Activated T-helper 1 cell treated with anti-CD3 and anti-CD28 coated beads, Interleukin-12 subunit alpha, Interleukin-12 subunit beta, Interleukin-2, Interleukin-4 antibody, amounts not matched to agents 30 ng/mL and 10 ng/mL and 1 ng/mL, durations not matched to agents 14 hours and 24 hours and 36 hours (primary cell): ENCODE results near the gene VSIG10L. TPM values are rescaled to one million over a fixed set of nuclear protein-coding genes. Genes with fewer than 3 reads are reported as not detected.

ENCODE experiments used
- DNase-seq: peaks from one replicate; pipeline ENCODE4 v3.0.0; 2021; ENCODE audit warnings: low spot score
- H3K27ac Mint-ChIP-seq: one replicate; pipeline ENCODE4 v1.8.0; 2021; ENCODE audit warnings: mild to moderate bottlenecking, mixed read lengths
- H3K27me3 Mint-ChIP-seq: one replicate; pipeline ENCODE4 v1.8.0; 2022; ENCODE audit warnings: mild to moderate bottlenecking, moderate library complexity, mixed read lengths; ENCODE audit not compliant: insufficient read depth
- H3K36me3 Mint-ChIP-seq: one replicate; pipeline ENCODE4 v1.8.0; 2021; ENCODE audit warnings: low read depth, mixed read lengths
- H3K4me1 Mint-ChIP-seq: one replicate; pipeline ENCODE4 v1.8.0; 2021; ENCODE audit warnings: low read depth, mixed read lengths
- H3K4me3 Mint-ChIP-seq: one replicate; pipeline ENCODE4 v1.8.0; 2021; ENCODE audit warnings: mild to moderate bottlenecking, moderate library complexity, mixed read lengths
- H3K9me3 Mint-ChIP-seq: one replicate; pipeline ENCODE4 v1.8.0; 2021; ENCODE audit warnings: mixed read lengths
- intact Hi-C: fragments of 100-400 bp; cut with micrococcal nuclease; formaldehyde crosslinking; loops from one replicate; pipeline ENCODE4 v1.15.1; 2024
- total RNA-seq: library from RNA; stranded (reverse); gene quantifications from 2 replicates; pipeline ENCODE4 v1.2.3, GENCODE V29; 2022

The VSIG10L gene
- total RNA-seq, 1 donor from 2014 or later: 6.0 TPM

DNA sequence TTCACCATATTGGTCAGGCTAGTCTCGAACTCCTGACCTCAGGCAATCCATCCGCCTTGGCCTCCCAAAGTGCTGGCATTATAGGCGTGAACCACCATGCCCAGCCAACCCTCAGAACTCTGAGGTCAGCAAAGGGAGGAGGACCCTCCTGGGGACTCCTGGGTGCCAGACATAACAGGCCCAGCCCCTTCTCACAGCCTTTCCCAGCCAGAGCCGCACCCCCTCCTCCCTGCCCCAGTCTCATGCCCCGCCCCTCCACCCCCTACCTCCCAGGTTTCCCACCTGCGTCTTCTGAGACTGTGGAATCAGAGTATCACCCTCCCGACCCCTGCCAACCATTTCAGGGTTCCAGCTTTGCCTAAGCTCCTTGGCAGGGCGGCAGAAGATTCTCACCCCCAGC lies 25.3 kb downstream of the VSIG10L start:
- H3K9me3 Mint-ChIP-seq: no peaks in the 10 kb centered on the region
- H3K27me3 Mint-ChIP-seq: peaks cover 18% of the 10 kb centered on the region
- no peak overlapping the region for H3K27ac Mint-ChIP-seq
- no peaks in the 10 kb centered on the region for H3K36me3 Mint-ChIP-seq
- no peaks in the 10 kb centered on the region for H3K4me1 Mint-ChIP-seq
- DNase-seq: no peak
- intact Hi-C loops: no loop called here
- H3K4me3 Mint-ChIP-seq: no peak overlapping the region

- H3K27me3 Mint-ChIP-seq: peaks cover 23% of the 10 kb centered on the region
- no peak for DNase-seq
- H3K4me1 Mint-ChIP-seq: no peaks in the 10 kb centered on the region
- peaks cover 5% of the 10 kb centered on the region for H3K9me3 Mint-ChIP-seq
- intact Hi-C loops: no loop called here
- no peak within 1 kb of the TSS for H3K27ac Mint-ChIP-seq
- H3K36me3 Mint-ChIP-seq: no peaks in the 10 kb centered on the region
- H3K4me3 Mint-ChIP-seq: no peak within 1 kb of the TSS
These were observed 30.3 kb downstream of the VSIG10L start, which contains the start of gene IGLON5 for GRCh38 chr19:51311351-51312257. Gene IGLON5, plus strand, starts transcription at chr19:51311644. Its CDS starts 204 bp downstream, at chr19:51311848.

DNA sequence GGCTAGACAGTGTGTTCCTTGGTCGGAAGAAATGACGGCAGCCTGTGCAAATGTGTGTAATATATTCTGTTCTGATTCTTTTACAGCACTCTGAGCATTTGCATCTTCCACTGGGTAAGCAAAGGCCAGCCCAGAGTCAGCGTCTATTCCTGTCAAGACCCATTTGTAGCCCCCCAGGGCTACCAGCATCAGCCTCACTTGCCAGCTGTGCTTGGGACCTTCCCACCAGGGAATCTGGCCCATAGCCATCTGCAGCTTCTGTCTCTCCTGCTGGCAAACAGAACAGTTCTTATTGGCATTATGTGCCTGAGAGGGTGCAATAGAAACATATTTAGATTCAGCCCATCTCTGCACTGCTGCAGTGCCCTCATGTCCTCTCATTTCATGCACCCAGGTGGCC lies 36.5 kb downstream of the VSIG10L start:
- Mint-ChIP-seq H3K4me3 (no peak overlapping the region), H3K9me3 (peaks cover 8% of the 10 kb centered on the region), H3K27me3 (peaks cover 6% of the 10 kb centered on the region), H3K4me1 (no peaks in the 10 kb centered on the region), H3K36me3 (no peaks in the 10 kb centered on the region), H3K27ac (no peak overlapping the region)
- DNase-seq: no peak
- intact Hi-C loops: no loop called here

- Mint-ChIP-seq H3K27me3 (peaks cover 4% of the 10 kb centered on the region), H3K36me3 (no peaks in the 10 kb centered on the region), H3K9me3 (peaks cover 4% of the 10 kb centered on the region), H3K27ac (no peak overlapping the region), H3K4me1 (no peaks in the 10 kb centered on the region), H3K4me3 (no peak overlapping the region)
- no peak for DNase-seq
- intact Hi-C loops: no loop called here
These were observed 40.7 kb downstream of the VSIG10L start for GRCh38 chr19:51301266-51301665.

- Mint-ChIP-seq H3K27ac (no peak overlapping the region), H3K9me3 (no peaks in the 10 kb centered on the region), H3K27me3 (peaks cover 4% of the 10 kb centered on the region), H3K4me1 (no peaks in the 10 kb centered on the region), H3K4me3 (no peak overlapping the region), H3K36me3 (no peaks in the 10 kb centered on the region)
- no peak for DNase-seq
- intact Hi-C loops: no loop called here
These were observed 44.5 kb downstream of the VSIG10L start for GRCh38 chr19:51297406-51297805.

- DNase-seq: no peak
These were observed 45.4 kb downstream of the VSIG10L start for GRCh38 chr19:51296336-51297093.

DNA sequence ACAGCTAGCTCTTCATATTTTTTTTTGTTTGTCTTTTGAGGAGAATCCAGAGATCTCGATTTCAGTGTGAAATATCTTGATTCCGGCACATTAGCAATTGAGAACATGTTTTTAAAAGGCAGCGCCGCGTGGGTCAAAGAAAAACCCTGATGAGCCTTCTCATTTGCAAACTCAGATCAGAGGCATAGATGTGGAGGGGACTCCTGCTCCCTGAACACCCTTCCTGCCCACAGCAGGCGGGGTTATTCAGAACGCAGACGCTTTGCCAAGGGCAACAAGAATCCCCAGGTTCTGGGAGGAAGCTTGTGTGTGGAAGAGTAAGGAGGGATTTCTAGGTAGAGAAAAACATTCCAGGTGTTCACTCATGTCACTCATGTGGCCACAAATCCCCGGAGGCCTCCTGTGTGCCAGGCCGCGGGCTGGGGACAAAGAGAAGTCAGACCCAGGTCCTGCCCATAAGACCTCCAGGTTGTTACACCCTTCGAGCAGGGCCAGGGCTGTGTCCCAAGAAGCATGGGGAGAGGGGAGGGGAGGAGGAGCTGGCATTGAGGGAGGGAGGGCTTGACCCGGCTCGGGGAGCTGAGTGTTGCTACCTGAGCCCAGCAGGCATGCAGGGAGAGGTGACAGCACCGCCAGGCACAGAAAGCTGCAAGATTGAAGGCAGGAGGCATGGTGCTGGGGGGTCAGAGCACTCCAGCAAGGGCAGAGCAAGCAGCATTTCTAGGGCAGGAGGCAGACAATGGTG lies 46.4 kb downstream of the VSIG10L start:
- no peak overlapping the region for H3K27ac Mint-ChIP-seq

More at GRCh38 chr19:51296336-51297093, 45.4 kb downstream of the VSIG10L start:
- no peak overlapping the region for H3K4me3 Mint-ChIP-seq
- intact Hi-C loops: no loop called here
- H3K27me3 Mint-ChIP-seq: peaks cover 4% of the 10 kb centered on the region
- H3K27ac Mint-ChIP-seq: no peak overlapping the region
- no peaks in the 10 kb centered on the region for H3K36me3 Mint-ChIP-seq
- no peaks in the 10 kb centered on the region for H3K9me3 Mint-ChIP-seq
- H3K4me1 Mint-ChIP-seq: no peaks in the 10 kb centered on the region

DNA sequence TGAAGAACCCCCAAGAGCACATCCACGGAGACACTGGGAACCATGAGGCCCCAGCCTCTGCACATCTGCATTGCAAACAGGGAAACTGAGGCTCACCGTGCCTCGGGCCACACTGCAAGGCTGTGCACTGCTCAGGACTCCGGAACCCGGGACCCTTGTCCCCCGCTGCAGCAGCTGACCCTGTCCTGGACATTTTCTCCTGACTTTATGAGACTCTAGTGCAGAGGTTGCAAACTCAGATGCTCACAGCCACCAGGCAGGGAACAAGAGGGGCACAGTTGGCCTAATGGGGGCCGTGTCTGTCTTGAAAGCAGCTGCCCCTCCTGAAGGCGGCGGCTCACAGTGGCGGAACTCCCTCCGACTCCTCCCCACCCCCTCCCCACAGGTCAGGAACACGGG lies 47.0 kb downstream of the VSIG10L start:
- DNase-seq: no peak
- Mint-ChIP-seq H3K9me3 (no peaks in the 10 kb centered on the region), H3K36me3 (no peaks in the 10 kb centered on the region), H3K27ac (no peak overlapping the region), H3K4me1 (no peaks in the 10 kb centered on the region), H3K4me3 (no peak overlapping the region), H3K27me3 (peaks cover 4% of the 10 kb centered on the region)
- intact Hi-C loops: no loop called here

More for the DNA sequence above, 46.4 kb downstream of the VSIG10L start:
- intact Hi-C loops: no loop called here
- Mint-ChIP-seq H3K9me3 (no peaks in the 10 kb centered on the region), H3K27me3 (peaks cover 4% of the 10 kb centered on the region), H3K36me3 (no peaks in the 10 kb centered on the region), H3K4me3 (no peak overlapping the region), H3K4me1 (no peaks in the 10 kb centered on the region)
- DNase-seq: no peak

GRCh38 chr19:51294211-51294976 lies 47.5 kb downstream of the VSIG10L start:
- peaks cover 4% of the 10 kb centered on the region for H3K27me3 Mint-ChIP-seq
- no peak overlapping the region for H3K4me3 Mint-ChIP-seq
- no peak for DNase-seq
- H3K4me1 Mint-ChIP-seq: no peaks in the 10 kb centered on the region
- H3K36me3 Mint-ChIP-seq: no peaks in the 10 kb centered on the region
- H3K9me3 Mint-ChIP-seq: no peaks in the 10 kb centered on the region
- no peak overlapping the region for H3K27ac Mint-ChIP-seq
- intact Hi-C loops: no loop called here

GRCh38 chr19:51293571-51294210 lies 48.2 kb downstream of the VSIG10L start:
- no peak for DNase-seq
- H3K4me3 Mint-ChIP-seq: no peak overlapping the region
- peaks cover 4% of the 10 kb centered on the region for H3K27me3 Mint-ChIP-seq
- no peaks in the 10 kb centered on the region for H3K36me3 Mint-ChIP-seq
- no peak overlapping the region for H3K27ac Mint-ChIP-seq
- no peaks in the 10 kb centered on the region for H3K9me3 Mint-ChIP-seq
- no peaks in the 10 kb centered on the region for H3K4me1 Mint-ChIP-seq
- intact Hi-C loops: no loop called here

- no peak overlapping the region for H3K4me3 Mint-ChIP-seq
- no peak for DNase-seq
- no peaks in the 10 kb centered on the region for H3K9me3 Mint-ChIP-seq
- intact Hi-C loops: no loop called here
- peaks cover 4% of the 10 kb centered on the region for H3K27me3 Mint-ChIP-seq
- no peaks in the 10 kb centered on the region for H3K4me1 Mint-ChIP-seq
- H3K27ac Mint-ChIP-seq: no peak overlapping the region
- H3K36me3 Mint-ChIP-seq: no peaks in the 10 kb centered on the region
These were observed 49.0 kb downstream of the VSIG10L start for GRCh38 chr19:51292971-51293370.

DNA sequence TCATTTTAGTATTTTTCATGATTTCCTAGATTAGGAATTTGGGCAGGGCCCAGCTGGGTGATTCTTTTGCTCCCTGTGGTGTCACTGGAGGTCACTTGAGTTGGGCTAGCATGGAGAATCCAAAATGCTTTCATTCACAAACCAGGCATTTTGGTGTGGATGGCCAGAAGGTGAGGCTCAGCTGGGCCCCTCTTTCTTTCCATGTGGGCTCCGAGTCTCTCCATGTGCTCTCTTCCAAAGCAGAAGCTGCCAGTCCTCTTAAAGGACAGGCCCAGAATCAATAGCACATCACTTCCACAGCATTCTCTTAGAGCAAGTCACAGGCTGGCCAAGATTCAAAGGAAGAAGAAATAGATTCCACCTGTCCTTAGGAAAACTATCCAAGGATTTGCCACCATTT lies 52.3 kb downstream of the VSIG10L start:
- Mint-ChIP-seq H3K36me3 (no peaks in the 10 kb centered on the region), H3K27me3 (peaks cover 5% of the 10 kb centered on the region), H3K4me3 (no peak overlapping the region), H3K27ac (no peak overlapping the region), H3K9me3 (no peaks in the 10 kb centered on the region), H3K4me1 (no peaks in the 10 kb centered on the region)
- no peak for DNase-seq
- intact Hi-C loops: no loop called here
